HEK293 (cell line): ENCODE results near the gene UPF2.

Experiments used
- CTCF ChIA-PET: fragments of 350-600 bp; formaldehyde crosslinking; extraction: SDS; loops from one replicate; lab custom pipeline; 2021; ENCODE audit warnings: antibody characterized with exemption; lab: Yijun Ruan, JAX
- POLR2A ChIA-PET: fragments of 300-600 bp; formaldehyde crosslinking; extraction: SDS; loops from one replicate; lab custom pipeline; 2020; ENCODE audit warnings: antibody characterized with exemption, inconsistent platforms; lab: Yijun Ruan, JAX
- H3K27ac ChIP-seq: fragments of 200-500 bp; sonication (Bioruptor generic); 2 replicates; pipeline ENCODE4 v1.5.1; 2014; ENCODE audit warnings: low read depth, low read length, control low read depth, inconsistent platforms; ENCODE audit errors: extremely low read depth
- H3K36me3 ChIP-seq, 2 experiments: fragments of 200-500 bp in 1 of 2; sonication (Bioruptor generic) in 1 of 2; 1 replicate in 1 of 2; 2 replicates in 1 of 2; pipeline ENCODE4 v1.5.1; 2014 to 2017; ENCODE audit warnings: inconsistent platforms in 2 of 2, low read length in 2 of 2; ENCODE audit not compliant: control insufficient read depth in 2 of 2, insufficient read depth in 1 of 2
- H3K4me1 ChIP-seq: fragments of 200-500 bp; sonication (Bioruptor generic); 2 replicates; pipeline ENCODE4 v1.5.1; 2014; ENCODE audit warnings: mild to moderate bottlenecking, low read length, inconsistent platforms; ENCODE audit not compliant: control insufficient read depth, insufficient read depth
- H3K4me3 ChIP-seq: 2 replicates; pipeline ENCODE4 v1.5.1; 2011; ENCODE audit warnings: low read depth, mild to moderate bottlenecking, control low read depth, low read length, moderate library complexity
- H3K9me3 ChIP-seq: fragments of 200-500 bp; sonication (Bioruptor generic); 2 replicates; pipeline ENCODE4 v1.5.1; 2014; ENCODE audit warnings: low read depth, low read length, inconsistent platforms; ENCODE audit not compliant: control insufficient read depth, insufficient read depth
- HOXA7 ChIP-seq: sonication (generic); formaldehyde crosslinking; IDR thresholded peaks from 2 replicates; pipeline ENCODE4 v1.8.1; 2022; ENCODE audit warnings: missing genetic modification reagents, borderline replicate concordance
- KLF1 ChIP-seq: fragments of 450-650 bp; formaldehyde crosslinking; IDR thresholded peaks from 2 replicates; pipeline ENCODE4 v1.5.1; 2016; ENCODE audit warnings: missing biosample characterization, missing genetic modification characterization
- MYNN ChIP-seq: fragments of 450-650 bp; formaldehyde crosslinking; IDR thresholded peaks from 2 replicates; pipeline ENCODE4 v1.5.1; 2016; ENCODE audit warnings: missing biosample characterization, missing genetic modification characterization, borderline replicate concordance
- PRDM1 ChIP-seq: fragments of 450-650 bp; formaldehyde crosslinking; IDR thresholded peaks from 2 replicates; pipeline ENCODE4; 2016; ENCODE audit warnings: missing biosample characterization, missing genetic modification characterization
- SCRT2 ChIP-seq: fragments of 450-650 bp; formaldehyde crosslinking; IDR thresholded peaks from 2 replicates; pipeline ENCODE4 v1.5.1; 2016; ENCODE audit warnings: missing biosample characterization, missing genetic modification characterization
- SP3 ChIP-seq: fragments of 450-650 bp; formaldehyde crosslinking; IDR thresholded peaks from 2 replicates; pipeline ENCODE4 v1.5.1; 2016; ENCODE audit warnings: missing biosample characterization, missing genetic modification characterization
- SP7 ChIP-seq: fragments of 450-650 bp; formaldehyde crosslinking; IDR thresholded peaks from 2 replicates; pipeline ENCODE4 v1.5.1; 2016; ENCODE audit warnings: missing biosample characterization, missing genetic modification characterization
- ZBTB17 ChIP-seq: fragments of 450-650 bp; formaldehyde crosslinking; IDR thresholded peaks from 2 replicates; pipeline ENCODE4 v1.5.1; 2016; ENCODE audit warnings: missing biosample characterization, missing genetic modification characterization
- ZFP41 ChIP-seq: fragments of 450-650 bp; formaldehyde crosslinking; IDR thresholded peaks from 2 replicates; pipeline ENCODE4 v1.5.1; 2016; ENCODE audit warnings: missing biosample characterization, missing genetic modification characterization, borderline replicate concordance
- ZNF132 ChIP-seq: fragments of 450-650 bp; formaldehyde crosslinking; IDR thresholded peaks from 2 replicates; pipeline ENCODE4 v1.5.1; 2017; ENCODE audit warnings: missing biosample characterization, missing genetic modification characterization, borderline replicate concordance
- ZNF138 ChIP-seq: fragments of 450-650 bp; formaldehyde crosslinking; IDR thresholded peaks from 2 replicates; pipeline ENCODE4 v1.5.1; 2016; ENCODE audit warnings: missing biosample characterization, missing genetic modification characterization, borderline replicate concordance
- ZNF157 ChIP-seq: fragments of 450-650 bp; formaldehyde crosslinking; IDR thresholded peaks from 2 replicates; pipeline ENCODE4 v1.5.1; 2016; ENCODE audit warnings: missing biosample characterization, missing genetic modification characterization
- ZNF18 ChIP-seq: fragments of 450-650 bp; formaldehyde crosslinking; IDR thresholded peaks from 2 replicates; pipeline ENCODE4 v1.5.1; 2016; ENCODE audit warnings: missing biosample characterization, missing genetic modification characterization
- ZNF221 ChIP-seq: fragments of 450-650 bp; formaldehyde crosslinking; IDR thresholded peaks from 2 replicates; pipeline ENCODE4 v1.5.1; 2017; ENCODE audit warnings: missing biosample characterization, missing genetic modification characterization, borderline replicate concordance
- ZNF324 ChIP-seq: fragments of 450-650 bp; formaldehyde crosslinking; IDR thresholded peaks from 2 replicates; pipeline ENCODE4 v1.5.1; 2016; ENCODE audit warnings: missing biosample characterization, missing genetic modification characterization
- ZNF354C ChIP-seq: fragments of 450-650 bp; formaldehyde crosslinking; IDR thresholded peaks from 2 replicates; pipeline ENCODE4 v1.5.1; 2016; ENCODE audit warnings: missing biosample characterization, missing genetic modification characterization, low read depth, borderline replicate concordance
- ZNF473 ChIP-seq: fragments of 450-650 bp; formaldehyde crosslinking; IDR thresholded peaks from 2 replicates; pipeline ENCODE4 v1.5.1; 2017; ENCODE audit warnings: missing biosample characterization, missing genetic modification characterization
- ZNF645 ChIP-seq: fragments of 450-650 bp; formaldehyde crosslinking; IDR thresholded peaks from 2 replicates; pipeline ENCODE4; 2016; ENCODE audit warnings: missing biosample characterization, missing genetic modification characterization
- ZNF654 ChIP-seq: fragments of 450-650 bp; formaldehyde crosslinking; IDR thresholded peaks from 2 replicates; pipeline ENCODE4 v1.5.1; 2016; ENCODE audit warnings: low read depth, missing biosample characterization, missing genetic modification characterization
- ZNF660 ChIP-seq: fragments of 450-650 bp; IDR thresholded peaks from 2 replicates; pipeline ENCODE4 v1.5.1; 2018; ENCODE audit warnings: missing biosample characterization, mild to moderate bottlenecking, missing genetic modification characterization
- TF ChIP-seq, protein P1 (sequence below): fragments of 450-650 bp; formaldehyde crosslinking; IDR thresholded peaks from 2 replicates; pipeline ENCODE4 v1.5.1; 2016; ENCODE audit warnings: missing biosample characterization, missing genetic modification characterization
- TF ChIP-seq, protein P2 (sequence below): fragments of 450-650 bp; formaldehyde crosslinking; IDR thresholded peaks from 2 replicates; pipeline ENCODE4 v1.5.1; 2016; ENCODE audit warnings: missing biosample characterization, missing genetic modification characterization

UPF2 gene

GRCh38 chr10:11993834-11994468, 48.7 kb downstream of the UPF2 start:
- ChIA-PET CTCF (interaction anchor here (0.8 to 1.7 kb wide), 3 partner anchors 116 to 479 kb away, joined by 3 to 6 read pairs (median 4); no protein-coding TSS in a partner anchor), POLR2A (no interaction called here)
- Histone ChIP-seq H3K27ac (no peak overlapping the region), H3K4me3 (no peak overlapping the region), H3K9me3 (no peaks in the 10 kb centered on the region), H3K36me3 (peaks cover 34 to 48% of the 10 kb centered on the region in 2 experiments), H3K4me1 (no peaks in the 10 kb centered on the region)
- no peak for TF ChIP-seq ZNF324 (tag by site-specific recombination)
- TF ChIP-seq SP3 (tag by site-specific recombination) = no peak
- no peak for TF ChIP-seq HOXA7 (CRISPR knock-in tag)
- TF ChIP-seq ZNF645 = no peak

GRCh38 chr10:11988924-11989323, 53.7 kb downstream of the UPF2 start:
- no peaks in the 10 kb centered on the region for H3K4me1 ChIP-seq
- POLR2A ChIA-PET = interaction anchor here (0.7 kb wide), 1 partner anchor 40 kb away, joined by 3 read pairs; no protein-coding TSS in a partner anchor
- H3K27ac ChIP-seq = no peak overlapping the region
- no peak overlapping the region for H3K4me3 ChIP-seq
- TF ChIP-seq ZNF221 (tag by site-specific recombination) (no peak), MYNN (tag by site-specific recombination) (no peak), ZNF157 (tag by site-specific recombination) (no peak), ZNF473 (tag by site-specific recombination) (no peak), ZNF138 (tag by site-specific recombination) (no peak), KLF1 (tag by site-specific recombination) (no peak), ZNF132 (tag by site-specific recombination) (no peak), ZNF18 (tag by site-specific recombination) (no peak)
- TF ChIP-seq, protein P1, sequence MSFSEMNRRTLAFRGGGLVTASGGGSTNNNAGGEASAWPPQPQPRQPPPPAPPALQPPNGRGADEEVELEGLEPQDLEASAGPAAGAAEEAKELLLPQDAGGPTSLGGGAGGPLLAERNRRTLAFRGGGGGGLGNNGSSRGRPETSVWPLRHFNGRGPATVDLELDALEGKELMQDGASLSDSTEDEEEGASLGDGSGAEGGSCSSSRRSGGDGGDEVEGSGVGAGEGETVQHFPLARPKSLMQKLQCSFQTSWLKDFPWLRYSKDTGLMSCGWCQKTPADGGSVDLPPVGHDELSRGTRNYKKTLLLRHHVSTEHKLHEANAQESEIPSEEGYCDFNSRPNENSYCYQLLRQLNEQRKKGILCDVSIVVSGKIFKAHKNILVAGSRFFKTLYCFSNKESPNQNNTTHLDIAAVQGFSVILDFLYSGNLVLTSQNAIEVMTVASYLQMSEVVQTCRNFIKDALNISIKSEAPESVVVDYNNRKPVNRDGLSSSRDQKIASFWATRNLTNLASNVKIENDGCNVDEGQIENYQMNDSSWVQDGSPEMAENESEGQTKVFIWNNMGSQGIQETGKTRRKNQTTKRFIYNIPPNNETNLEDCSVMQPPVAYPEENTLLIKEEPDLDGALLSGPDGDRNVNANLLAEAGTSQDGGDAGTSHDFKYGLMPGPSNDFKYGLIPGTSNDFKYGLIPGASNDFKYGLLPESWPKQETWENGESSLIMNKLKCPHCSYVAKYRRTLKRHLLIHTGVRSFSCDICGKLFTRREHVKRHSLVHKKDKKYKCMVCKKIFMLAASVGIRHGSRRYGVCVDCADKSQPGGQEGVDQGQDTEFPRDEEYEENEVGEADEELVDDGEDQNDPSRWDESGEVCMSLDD (tag by site-specific recombination) = no peak
- no peaks in the 10 kb centered on the region for H3K9me3 ChIP-seq
- CTCF ChIA-PET = interaction anchor here (0.6 to 2.5 kb wide), 2 partner anchors 17 to 206 kb away, joined by 6 to 9 read pairs; no protein-coding TSS in a partner anchor
- H3K36me3 ChIP-seq = peaks cover 14 to 26% of the 10 kb centered on the region in 2 experiments; a peak in 2 of 3 replicates

GRCh38 chr10:11986593-11987216, 55.9 kb downstream of the UPF2 start:
- H3K27ac ChIP-seq = no peak overlapping the region
- TF ChIP-seq SCRT2 (tag by site-specific recombination) = peak; percentile 87
- no peak for TF ChIP-seq SP7 (tag by site-specific recombination)
- TF ChIP-seq, protein P2, sequence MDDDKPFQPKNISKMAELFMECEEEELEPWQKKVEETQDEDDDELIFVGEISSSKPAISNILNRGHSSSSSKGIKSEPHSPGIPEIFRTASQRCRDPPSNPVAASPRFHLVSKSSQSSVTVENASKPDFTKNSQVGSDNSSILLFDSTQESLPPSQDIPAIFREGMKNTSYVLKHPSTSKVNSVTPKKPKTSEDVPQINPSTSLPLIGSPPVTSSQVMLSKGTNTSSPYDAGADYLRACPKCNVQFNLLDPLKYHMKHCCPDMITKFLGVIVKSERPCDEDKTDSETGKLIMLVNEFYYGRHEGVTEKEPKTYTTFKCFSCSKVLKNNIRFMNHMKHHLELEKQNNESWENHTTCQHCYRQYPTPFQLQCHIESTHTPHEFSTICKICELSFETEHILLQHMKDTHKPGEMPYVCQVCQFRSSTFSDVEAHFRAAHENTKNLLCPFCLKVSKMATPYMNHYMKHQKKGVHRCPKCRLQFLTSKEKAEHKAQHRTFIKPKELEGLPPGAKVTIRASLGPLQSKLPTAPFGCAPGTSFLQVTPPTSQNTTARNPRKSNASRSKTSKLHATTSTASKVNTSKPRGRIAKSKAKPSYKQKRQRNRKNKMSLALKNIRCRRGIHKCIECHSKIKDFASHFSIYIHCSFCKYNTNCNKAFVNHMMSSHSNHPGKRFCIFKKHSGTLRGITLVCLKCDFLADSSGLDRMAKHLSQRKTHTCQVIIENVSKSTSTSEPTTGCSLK = no peak
- peak; percentile 59 for TF ChIP-seq ZBTB17 (tag by site-specific recombination)
- TF ChIP-seq ZNF157 (tag by site-specific recombination) = 0 out of 2 replicates have a peak, but pooled peaks have one; percentile 42
- no peak for TF ChIP-seq ZFP41 (tag by site-specific recombination)
- TF ChIP-seq PRDM1 (tag by site-specific recombination) = peak; percentile 45; the same call in 1 of the 2 replicates
- no peak for TF ChIP-seq ZNF354C (tag by site-specific recombination)
- TF ChIP-seq ZNF660 (tag by site-specific recombination) = peak; percentile 77; the same call in 1 of the 2 replicates
- TF ChIP-seq ZNF654 (tag by site-specific recombination) = peak; percentile 99

More at GRCh38 chr10:11986593-11987216, 55.9 kb downstream of the UPF2 start:
- CTCF ChIA-PET = interaction anchor here (0.6 to 2.3 kb wide), 49 partner anchors 10 to 1177 kb away, joined by 3 to 44 read pairs (median 4); partner anchors contain the start of gene UPF2
- POLR2A ChIA-PET = no interaction called here
- Histone ChIP-seq H3K9me3 (no peaks in the 10 kb centered on the region), H3K4me1 (no peaks in the 10 kb centered on the region), H3K36me3 (peaks cover 5 to 23% of the 10 kb centered on the region in 2 experiments; a peak in 2 of 3 replicates), H3K4me3 (no peak overlapping the region)
